ENCODE measurements around the gene MS4A1. TPM values are rescaled to one million over a fixed set of nuclear protein-coding genes. Genes with fewer than 3 reads are reported as not detected.

Gene MS4A1
- total and polyA plus RNA-seq, 2 of the 4 experiments (the other 2 are of a cell fraction): not detected

DNA sequence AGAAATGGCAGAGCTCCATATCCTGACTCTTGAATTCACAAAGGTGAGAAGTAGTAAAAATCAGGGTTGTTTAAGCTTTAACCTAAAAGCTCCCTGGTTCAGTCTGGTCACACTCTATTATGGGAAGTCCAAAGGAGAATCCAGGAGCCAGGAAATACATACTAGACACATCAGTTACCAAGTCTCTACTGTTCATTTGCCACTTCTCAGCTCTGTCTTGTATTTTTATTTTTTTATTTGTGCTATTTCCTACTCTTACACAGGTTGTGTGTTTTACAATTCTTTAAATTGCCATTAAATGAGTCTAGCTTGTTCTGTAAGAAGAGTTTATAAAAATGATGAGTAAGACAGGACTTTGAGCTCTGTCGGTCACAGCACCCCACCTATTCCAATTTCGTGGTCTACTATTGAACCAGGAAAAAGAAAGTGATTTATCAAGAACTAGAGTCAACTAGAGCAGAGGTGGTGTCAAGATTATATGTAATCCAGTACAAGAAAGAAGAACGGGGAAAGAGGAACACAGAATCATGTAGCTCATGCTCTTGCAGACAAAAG lies 46.7 kb downstream of the MS4A1 start:
- no peaks in the 10 kb centered on the region for H3K9me1 ChIP-seq (ENCODE audit: insufficient read depth, low read length)
- no peak overlapping the region for H3K56ac ChIP-seq (ENCODE audit: extremely low read depth, insufficient read depth, low read length)
- no peak overlapping the region for H3K4ac ChIP-seq (ENCODE audit: low read depth, low read length)
- ATAC-seq (ENCODE audit: low read depth): no peak
- POLR2A ChIA-PET (ENCODE audit: unreplicated experiment): no interaction called here
- H3K4me1 ChIP-seq (ENCODE audit: control insufficient read depth, insufficient read depth, low read length): no peaks in the 10 kb centered on the region
- no peak overlapping the region for H4K8ac ChIP-seq (ENCODE audit: low read depth in 2 of 2, low read length in 2 of 2)
- H3K4me2 ChIP-seq (ENCODE audit: low read depth, low read length): no peak overlapping the region
- intact Hi-C loops (cut with micrococcal nuclease) (no loop called here), dilution Hi-C loops (cut with HindIII; ENCODE audit: low sequenced_read_pairs, unreplicated experiment) (no loop called here), in situ Hi-C loops (cut with MboI; ENCODE audit: low sequenced_read_pairs) (no loop called here)
- no peak overlapping the region for H3K14ac ChIP-seq (replicated peaks; ENCODE audit: low read depth, low read length)
- no peak for DNase-seq
- H3K18ac ChIP-seq (ENCODE audit: low read depth, low read length): no peak overlapping the region
- no peaks in the 10 kb centered on the region for H3K79me1 ChIP-seq (ENCODE audit: low read depth in 1 of 2, low read length in 2 of 2)
- no CpG with 5 or more reads among the region's 3 CpGs for WGBS, 2 experiments (ENCODE audit: extremely low coverage in 2 of 2, insufficient read length in 1 of 2)
- CTCF ChIA-PET: no interaction called here
- H3K27me3 ChIP-seq (ENCODE audit: control insufficient read depth, insufficient read depth, low read length): no peaks in the 10 kb centered on the region
- peaks cover 6% of the 10 kb centered on the region for H3K9me3 ChIP-seq (ENCODE audit: control insufficient read depth, insufficient read depth, low read length)
- H4K20me1 ChIP-seq (ENCODE audit: insufficient read depth, low read length): no peaks in the 10 kb centered on the region
- H3K4me3 ChIP-seq (ENCODE audit: insufficient read depth, low read depth, low read length): no peak overlapping the region
- no peak overlapping the region for H4K91ac ChIP-seq (ENCODE audit: insufficient read depth, low read depth, low read length)
- no peak overlapping the region for H2AK5ac ChIP-seq (ENCODE audit: low read depth, low read length)
- H2AK9ac ChIP-seq (replicated peaks; ENCODE audit: low read depth, low read length, poor library complexity): no peak overlapping the region
- H3K27ac ChIP-seq (ENCODE audit: insufficient read depth, low read length): no peak overlapping the region
- no TSS peak for BruUV-seq (replicated peaks)
- no peak overlapping the region for H2BK120ac ChIP-seq (ENCODE audit: low read depth, low read length)
- TF ChIP-seq, protein P1, sequence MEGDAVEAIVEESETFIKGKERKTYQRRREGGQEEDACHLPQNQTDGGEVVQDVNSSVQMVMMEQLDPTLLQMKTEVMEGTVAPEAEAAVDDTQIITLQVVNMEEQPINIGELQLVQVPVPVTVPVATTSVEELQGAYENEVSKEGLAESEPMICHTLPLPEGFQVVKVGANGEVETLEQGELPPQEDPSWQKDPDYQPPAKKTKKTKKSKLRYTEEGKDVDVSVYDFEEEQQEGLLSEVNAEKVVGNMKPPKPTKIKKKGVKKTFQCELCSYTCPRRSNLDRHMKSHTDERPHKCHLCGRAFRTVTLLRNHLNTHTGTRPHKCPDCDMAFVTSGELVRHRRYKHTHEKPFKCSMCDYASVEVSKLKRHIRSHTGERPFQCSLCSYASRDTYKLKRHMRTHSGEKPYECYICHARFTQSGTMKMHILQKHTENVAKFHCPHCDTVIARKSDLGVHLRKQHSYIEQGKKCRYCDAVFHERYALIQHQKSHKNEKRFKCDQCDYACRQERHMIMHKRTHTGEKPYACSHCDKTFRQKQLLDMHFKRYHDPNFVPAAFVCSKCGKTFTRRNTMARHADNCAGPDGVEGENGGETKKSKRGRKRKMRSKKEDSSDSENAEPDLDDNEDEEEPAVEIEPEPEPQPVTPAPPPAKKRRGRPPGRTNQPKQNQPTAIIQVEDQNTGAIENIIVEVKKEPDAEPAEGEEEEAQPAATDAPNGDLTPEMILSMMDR (conservative IDR thresholded peaks at IDR 0.05; ENCODE audit: low read depth, low read length): no peak
- no peak overlapping the region for H2AFZ ChIP-seq (replicated peaks; ENCODE audit: low read length, poor library complexity)
- no peak overlapping the region for H2BK15ac ChIP-seq (ENCODE audit: low read depth, low read length)
- no peak overlapping the region for H2BK5ac ChIP-seq (ENCODE audit: low read depth, low read length, poor library complexity, severe bottlenecking)
- no peak overlapping the region for H3K23ac ChIP-seq (ENCODE audit: low read depth, low read length)
- no peak overlapping the region for H2BK20ac ChIP-seq (ENCODE audit: low read depth, low read length)
- H4K5ac ChIP-seq (ENCODE audit: low read depth, low read length): no peak overlapping the region
- H3K36me3 ChIP-seq (ENCODE audit: control insufficient read depth, insufficient read depth, low read length): no peaks in the 10 kb centered on the region
- H3K9ac ChIP-seq (ENCODE audit: low read depth, low read length): no peak overlapping the region
